Gastrocnemius medialis (tissue), 4 donors: Measurements from ENCODE around the gene SORL1. TPM values are rescaled to one million over a fixed set of nuclear protein-coding genes. Genes with fewer than 3 reads are reported as not detected.

Experiments used
- ATAC-seq, 2 donors: fragments of 150-250 bp; one replicate each; pipeline ENCODE4 v1.9.1; 2016
- DNase-seq, 2 donors: peaks; one replicate each; pipeline ENCODE4 v3.0.0-alpha.2; 2019
- H3K27ac ChIP-seq, 4 donors: fragments of 200-600 bp; sonication (generic); 1 replicate in 1 of 4; 2 replicates in 3 of 4; pipeline ENCODE4 v1.5.1; 2016 to 2018; ENCODE audit warnings: mild to moderate bottlenecking in 2 of 4, moderate library complexity in 1 of 4
- H3K27me3 ChIP-seq, 3 donors: fragments of 200-600 bp; sonication (generic) in 2 of 3; 1 replicate in 1 of 3; 2 replicates in 2 of 3; pipeline versions ENCODE4 v1.5.1 to v1.6.0; 2016 to 2019; ENCODE audit warnings: mild to moderate bottlenecking in 1 of 3, moderate library complexity in 1 of 3
- H3K36me3 ChIP-seq, 2 donors: fragments of 200-600 bp; sonication (generic) in 1 of 2; one replicate each; pipeline ENCODE4 v1.5.1; 2017 to 2018
- H3K4me1 ChIP-seq, 2 donors: fragments of 200-600 bp; sonication (generic) in 1 of 2; one replicate each; pipeline ENCODE4 v1.5.1; 2016 to 2017; ENCODE audit warnings: mild to moderate bottlenecking in 2 of 2
- H3K4me3 ChIP-seq, 4 donors: fragments of 200-600 bp; sonication (generic) in 3 of 4; 1 replicate in 1 of 4; 2 replicates in 3 of 4; pipeline ENCODE4 v1.5.1; 2016 to 2019; ENCODE audit warnings: mild to moderate bottlenecking in 2 of 4
- H3K9me3 ChIP-seq, 3 donors: fragments of 200-600 bp; sonication (generic) in 2 of 3; 1 replicate in 1 of 3; 2 replicates in 2 of 3; pipeline ENCODE4 v1.5.1; 2016 to 2019
- POLR2A ChIP-seq, 2 donors: fragments of 450-650 bp; IDR thresholded peaks; one replicate each; pipeline ENCODE4 v1.6.1; 2017; ENCODE audit warnings: antibody characterized with exemption in 2 of 2, mild to moderate bottlenecking in 2 of 2, moderate library complexity in 2 of 2
- in situ Hi-C, 4 donors: fragments of 200-750 bp; cut with MboI; loops; one replicate each; pipeline versions ENCODE4 v1.15.0 to v1.8.0; 2017; ENCODE audit warnings: low sequenced_read_pairs in 4 of 4
- intact Hi-C: fragments of 100-400 bp; cut with DNase I; formaldehyde crosslinking; loops from one replicate; pipeline ENCODE4 v1.15.1; 2023; ENCODE audit warnings: low total_unique reads
- total RNA-seq, 4 donors: library from RNA; depleted of rRNA; stranded (reverse); fragments of >200 nt; gene quantifications; one replicate each; pipeline versions ENCODE4 v1.1.0 to v1.2.3, GENCODE V29; 2016
- TF ChIP-seq, protein P1 (sequence below), 5 experiments: fragments of 450-650 bp in 3 of 5; fragments of 200-600 bp in 2 of 5; sonication (generic) in 2 of 5; IDR thresholded peaks in 4 of 5; conservative IDR thresholded peaks in 1 of 5; 1 replicate in 4 of 5; 2 replicates in 1 of 5; pipeline ENCODE4 v1.5.1; 2016 to 2019; ENCODE audit warnings: antibody characterized with exemption in 5 of 5, mild to moderate bottlenecking in 3 of 5, moderate library complexity in 3 of 5

Gene SORL1
- total RNA-seq, 4 donors from 2014 or later, result 0.78 to 2.7 (median 2.3) TPM

GRCh38 chr11:121512468-121513465 is 60.7 kb downstream of the SORL1 start:
- DNase-seq (no peak), ATAC-seq (no peak)
- Histone ChIP-seq H3K27ac (no peak overlapping the region), H3K36me3 (no peaks in the 10 kb centered on the region), H3K9me3 (no peaks in the 10 kb centered on the region), H3K4me3 (no peak overlapping the region), H3K4me1 (no peaks in the 10 kb centered on the region), H3K27me3 (no peaks in the 10 kb centered on the region)
- no peak for TF ChIP-seq POLR2A (IDR thresholded peaks at IDR 0.05)
- intact Hi-C loops, result no loop called here
- in situ Hi-C loops, result no loop called here

- H3K9me3 ChIP-seq, result no peaks in the 10 kb centered on the region
- H3K4me3 ChIP-seq, result no peak overlapping the region
- in situ Hi-C loops, result no loop called here
- no peak for DNase-seq
- ATAC-seq, result no peak
- H3K27me3 ChIP-seq, result no peaks in the 10 kb centered on the region
- no peak overlapping the region for H3K27ac ChIP-seq
- no peaks in the 10 kb centered on the region for H3K36me3 ChIP-seq
- no peaks in the 10 kb centered on the region for H3K4me1 ChIP-seq
- TF ChIP-seq POLR2A (IDR thresholded peaks at IDR 0.05), result no peak
- TF ChIP-seq, protein P1, sequence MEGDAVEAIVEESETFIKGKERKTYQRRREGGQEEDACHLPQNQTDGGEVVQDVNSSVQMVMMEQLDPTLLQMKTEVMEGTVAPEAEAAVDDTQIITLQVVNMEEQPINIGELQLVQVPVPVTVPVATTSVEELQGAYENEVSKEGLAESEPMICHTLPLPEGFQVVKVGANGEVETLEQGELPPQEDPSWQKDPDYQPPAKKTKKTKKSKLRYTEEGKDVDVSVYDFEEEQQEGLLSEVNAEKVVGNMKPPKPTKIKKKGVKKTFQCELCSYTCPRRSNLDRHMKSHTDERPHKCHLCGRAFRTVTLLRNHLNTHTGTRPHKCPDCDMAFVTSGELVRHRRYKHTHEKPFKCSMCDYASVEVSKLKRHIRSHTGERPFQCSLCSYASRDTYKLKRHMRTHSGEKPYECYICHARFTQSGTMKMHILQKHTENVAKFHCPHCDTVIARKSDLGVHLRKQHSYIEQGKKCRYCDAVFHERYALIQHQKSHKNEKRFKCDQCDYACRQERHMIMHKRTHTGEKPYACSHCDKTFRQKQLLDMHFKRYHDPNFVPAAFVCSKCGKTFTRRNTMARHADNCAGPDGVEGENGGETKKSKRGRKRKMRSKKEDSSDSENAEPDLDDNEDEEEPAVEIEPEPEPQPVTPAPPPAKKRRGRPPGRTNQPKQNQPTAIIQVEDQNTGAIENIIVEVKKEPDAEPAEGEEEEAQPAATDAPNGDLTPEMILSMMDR (IDR thresholded peaks at IDR 0.05 in 4 of 5, conservative IDR thresholded peaks at IDR 0.05 in 1 of 5), result no peak
- intact Hi-C loops, result no loop called here
Measured at GRCh38 chr11:121513807-121514206, 61.7 kb downstream of the SORL1 start.

GRCh38 chr11:121514432-121515334 is 62.6 kb downstream of the SORL1 start:
- no peaks in the 10 kb centered on the region for H3K4me1 ChIP-seq
- DNase-seq (no peak), ATAC-seq (no peak)
- in situ Hi-C loops (no loop called here), intact Hi-C loops (no loop called here)
- no peaks in the 10 kb centered on the region for H3K27me3 ChIP-seq
- H3K36me3 ChIP-seq, result no peaks in the 10 kb centered on the region
- H3K9me3 ChIP-seq, result no peaks in the 10 kb centered on the region
- H3K4me3 ChIP-seq, result no peak overlapping the region
- no peak overlapping the region for H3K27ac ChIP-seq
- TF ChIP-seq, protein P1 (IDR thresholded peaks at IDR 0.05 in 4 of 5, conservative IDR thresholded peaks at IDR 0.05 in 1 of 5), result no peak
- TF ChIP-seq POLR2A (IDR thresholded peaks at IDR 0.05), result no peak

- intact Hi-C loops (no loop called here), in situ Hi-C loops (no loop called here)
- ATAC-seq (no peak), DNase-seq (no peak)
- Histone ChIP-seq H3K27me3 (no peaks in the 10 kb centered on the region), H3K9me3 (no peaks in the 10 kb centered on the region), H3K4me1 (no peaks in the 10 kb centered on the region), H3K27ac (no peak overlapping the region), H3K36me3 (no peaks in the 10 kb centered on the region), H3K4me3 (no peak overlapping the region)
- no peak for TF ChIP-seq POLR2A (IDR thresholded peaks at IDR 0.05)
- TF ChIP-seq, protein P1 (IDR thresholded peaks at IDR 0.05 in 4 of 5, conservative IDR thresholded peaks at IDR 0.05 in 1 of 5), result no peak
Measured at GRCh38 chr11:121515335-121515671, 63.2 kb downstream of the SORL1 start.

DNA sequence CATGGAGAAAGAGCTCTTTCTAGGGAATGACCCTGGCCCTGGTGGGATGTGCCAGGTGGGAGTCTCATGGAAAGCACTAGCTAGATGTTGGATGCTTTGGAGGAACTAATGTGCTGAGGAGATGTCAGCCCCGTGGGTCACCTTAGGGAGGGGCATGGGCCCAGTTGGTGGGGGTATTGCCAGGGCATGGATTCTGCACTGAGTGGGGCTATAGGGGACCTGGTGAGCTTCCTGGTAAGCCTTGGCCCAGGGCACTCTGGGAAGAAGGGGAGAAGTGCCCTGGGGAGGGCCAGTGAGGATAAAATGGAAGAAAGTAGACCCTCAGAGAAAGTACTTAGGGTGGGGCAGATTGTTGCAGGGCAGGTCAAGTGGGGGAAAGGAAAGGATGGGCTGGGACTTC is 65.9 kb downstream of the SORL1 start:
- no peaks in the 10 kb centered on the region for H3K36me3 ChIP-seq
- DNase-seq (no peak), ATAC-seq (no peak)
- no peaks in the 10 kb centered on the region for H3K27me3 ChIP-seq
- H3K9me3 ChIP-seq, result no peaks in the 10 kb centered on the region
- TF ChIP-seq POLR2A (IDR thresholded peaks at IDR 0.05), result no peak
- TF ChIP-seq, protein P1 (IDR thresholded peaks at IDR 0.05 in 4 of 5, conservative IDR thresholded peaks at IDR 0.05 in 1 of 5), result no peak
- in situ Hi-C loops, result no loop called here
- no peak overlapping the region for H3K27ac ChIP-seq
- H3K4me1 ChIP-seq, result peaks cover 0 to 13% of the 10 kb centered on the region in 2 donors
- intact Hi-C loops, result no loop called here
- H3K4me3 ChIP-seq, result no peak overlapping the region
